ENCODE data around the gene KCMF1. TPM values are rescaled to one million over a fixed set of nuclear protein-coding genes. Genes with fewer than 3 reads are reported as not detected.

KCMF1 gene
- total and polyA plus RNA-seq, 10 of the 15 experiments (the other 5 are each of a cell fraction or from before 2014, with no cell fraction given) = 8.4 to 124 (median 43.0) TPM

DNA sequence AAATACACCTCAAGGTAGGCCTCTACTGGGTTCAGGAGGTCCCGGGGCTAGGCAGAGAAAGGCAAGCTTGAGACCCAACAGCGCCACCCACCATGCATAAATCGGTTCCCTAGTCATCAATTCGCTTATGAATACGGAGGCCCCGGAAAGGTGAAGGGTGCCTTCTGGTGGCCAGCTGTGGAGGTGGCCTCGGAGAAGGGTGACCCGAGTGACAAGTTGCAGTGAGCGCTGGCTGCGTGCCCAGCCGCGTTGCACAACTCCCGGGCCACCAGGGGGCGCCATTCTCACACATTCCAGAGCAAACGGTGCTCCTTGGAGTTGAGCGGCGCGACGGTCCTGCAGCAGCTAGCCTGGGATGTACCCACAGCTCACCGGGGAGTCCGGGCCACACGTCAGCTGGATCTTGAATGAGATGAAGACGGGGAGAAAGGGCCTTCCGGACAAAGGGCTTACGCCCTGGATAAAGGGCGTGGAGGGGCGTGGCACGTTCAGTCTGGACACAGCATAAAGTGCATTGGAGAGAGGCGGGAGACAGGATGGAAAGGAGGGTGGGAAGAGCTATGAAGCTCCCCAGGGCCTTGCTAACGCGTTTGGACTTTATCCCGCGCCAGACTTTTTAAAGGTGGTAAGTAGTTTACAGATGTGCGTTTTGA lies 45.1 kb upstream of the KCMF1 start:
- Histone ChIP-seq H3K9me3 (replicated peaks; ENCODE audit: control insufficient read depth, insufficient read depth, low read length) (no peaks in the 10 kb centered on the region), H3K4me3 (peak overlapping the region; percentile 71), H3K27me3 (replicated peaks in 1 of 2; ENCODE audit: control insufficient read depth in 2 of 2, insufficient read depth in 2 of 2, low read length in 1 of 2) (no peaks in the 10 kb centered on the region), H3K27ac (ENCODE audit: control insufficient read depth, insufficient read depth) (peak overlapping the region; percentile 80), H3K36me3 (ENCODE audit: control insufficient read depth in 2 of 2, insufficient read depth in 2 of 2, low read length in 1 of 2) (no peaks in the 10 kb centered on the region), H3K4me1 (ENCODE audit: control insufficient read depth, insufficient read depth, low read length) (peaks cover 25% of the 10 kb centered on the region), H2AFZ (ENCODE audit: control insufficient read depth, low read depth, low read length) (peak overlapping the region; percentile 93), H3K9ac (ENCODE audit: control insufficient read depth, insufficient read depth, low read length) (peak overlapping the region; percentile 74), H4K20me1 (ENCODE audit: control insufficient read depth, insufficient read depth) (no peaks in the 10 kb centered on the region), H3K79me2 (ENCODE audit: control insufficient read depth, insufficient read depth, low read length) (peaks cover 21% of the 10 kb centered on the region), H3K4me2 (ENCODE audit: control insufficient read depth, insufficient read depth) (peak overlapping the region; percentile 93)
- POLR2A ChIA-PET = interaction anchor here (0.7 to 3.9 kb wide), 20 partner anchors 8 to 613 kb away, joined by 3 to 49 read pairs (median 4); partner anchors contain the start of genes KCMF1, MAT2A, TMSB10 and TRABD2A
- 1% methylated on average over 34 of the region's 34 CpGs for WGBS (ENCODE audit: insufficient coverage, insufficient replicate concordance, low lambda C conversion rate, missing lambda C conversion rate)
- ATAC-seq (peak; percentile 82), DNase-seq (ENCODE audit: low read depth, low spot score) (peak; percentile 92), FAIRE-seq (peak; percentile 85)
- no TSS peak for BruUV-seq (replicated peaks)
- in situ Hi-C loops (cut with MboI) = loop anchor here (5.0 to 25.0 kb wide), 4 partner anchors 86 to 1511 kb away; partner anchors contain the start of gene KDM3A
- RAD21 ChIA-PET (ENCODE audit: unreplicated experiment) = interaction anchor here (0.6 to 4.5 kb wide), 64 partner anchors 8 to 903 kb away, joined by 3 to 141 read pairs (median 4); partner anchors contain the start of genes KCMF1, TMSB10 and TRABD2A
- SMC1A ChIA-PET (ENCODE audit: uncharacterized antibody, unreplicated experiment) = interaction anchor here (0.5 to 7.9 kb wide), 67 partner anchors 9 to 440 kb away, joined by 3 to 176 read pairs (median 5); partner anchors contain the start of genes KCMF1, TMSB10 and TRABD2A
- CTCF ChIA-PET = interaction anchor here (0.7 to 4.8 kb wide), 102 partner anchors 9 to 631 kb away, joined by 3 to 275 read pairs (median 5); partner anchors contain the start of genes ELMOD3, KCMF1, RETSAT and SUCLG1
- intact Hi-C loops (cut with micrococcal nuclease; ENCODE audit: unreplicated experiment) = loop anchor here (1.0 to 5.0 kb wide), 7 partner anchors 45 to 431 kb away; partner anchors contain the start of gene KCMF1
- no peak for TF ChIP-seq USF2 (IDR thresholded peaks at IDR 0.05; ENCODE audit: borderline replicate concordance, low read depth, low read length)
- TF ChIP-seq RELA (IDR thresholded peaks at IDR 0.05; ENCODE audit: borderline replicate concordance, partially characterized antibody) = peak; percentile 66
- TF ChIP-seq NRF1 (conservative IDR thresholded peaks at IDR 0.05; ENCODE audit: low read depth, low read length) = no peak
- no peak for TF ChIP-seq GABPA (IDR thresholded peaks at IDR 0.05; ENCODE audit: low read depth)
- TF ChIP-seq FOXM1 (IDR thresholded peaks at IDR 0.05; ENCODE audit: low read depth, low read length) = peak; percentile 14; the same call in 1 of the 2 replicates
- no peak; the same call in 1 of the 2 replicates for TF ChIP-seq HSF1 (IDR thresholded peaks at IDR 0.05; ENCODE audit: low read depth, low read length)
- TF ChIP-seq BRCA1 (IDR thresholded peaks at IDR 0.05; ENCODE audit: low read depth, low read length) = no peak
- TF ChIP-seq, protein P1, sequence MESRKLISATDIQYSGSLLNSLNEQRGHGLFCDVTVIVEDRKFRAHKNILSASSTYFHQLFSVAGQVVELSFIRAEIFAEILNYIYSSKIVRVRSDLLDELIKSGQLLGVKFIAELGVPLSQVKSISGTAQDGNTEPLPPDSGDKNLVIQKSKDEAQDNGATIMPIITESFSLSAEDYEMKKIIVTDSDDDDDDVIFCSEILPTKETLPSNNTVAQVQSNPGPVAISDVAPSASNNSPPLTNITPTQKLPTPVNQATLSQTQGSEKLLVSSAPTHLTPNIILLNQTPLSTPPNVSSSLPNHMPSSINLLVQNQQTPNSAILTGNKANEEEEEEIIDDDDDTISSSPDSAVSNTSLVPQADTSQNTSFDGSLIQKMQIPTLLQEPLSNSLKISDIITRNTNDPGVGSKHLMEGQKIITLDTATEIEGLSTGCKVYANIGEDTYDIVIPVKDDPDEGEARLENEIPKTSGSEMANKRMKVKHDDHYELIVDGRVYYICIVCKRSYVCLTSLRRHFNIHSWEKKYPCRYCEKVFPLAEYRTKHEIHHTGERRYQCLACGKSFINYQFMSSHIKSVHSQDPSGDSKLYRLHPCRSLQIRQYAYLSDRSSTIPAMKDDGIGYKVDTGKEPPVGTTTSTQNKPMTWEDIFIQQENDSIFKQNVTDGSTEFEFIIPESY (IDR thresholded peaks at IDR 0.05) = peak; percentile 11; the same call in 1 of the 2 replicates
- peak; percentile 80 for TF ChIP-seq GATAD2B (conservative IDR thresholded peaks at IDR 0.05; ENCODE audit: low read depth)
- TF ChIP-seq, protein P2, sequence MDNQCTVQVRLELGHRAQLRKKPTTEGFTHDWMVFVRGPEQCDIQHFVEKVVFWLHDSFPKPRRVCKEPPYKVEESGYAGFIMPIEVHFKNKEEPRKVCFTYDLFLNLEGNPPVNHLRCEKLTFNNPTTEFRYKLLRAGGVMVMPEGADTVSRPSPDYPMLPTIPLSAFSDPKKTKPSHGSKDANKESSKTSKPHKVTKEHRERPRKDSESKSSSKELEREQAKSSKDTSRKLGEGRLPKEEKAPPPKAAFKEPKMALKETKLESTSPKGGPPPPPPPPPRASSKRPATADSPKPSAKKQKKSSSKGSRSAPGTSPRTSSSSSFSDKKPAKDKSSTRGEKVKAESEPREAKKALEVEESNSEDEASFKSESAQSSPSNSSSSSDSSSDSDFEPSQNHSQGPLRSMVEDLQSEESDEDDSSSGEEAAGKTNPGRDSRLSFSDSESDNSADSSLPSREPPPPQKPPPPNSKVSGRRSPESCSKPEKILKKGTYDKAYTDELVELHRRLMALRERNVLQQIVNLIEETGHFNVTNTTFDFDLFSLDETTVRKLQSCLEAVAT (IDR thresholded peaks at IDR 0.05) = 0 out of 2 replicates have a peak, but pooled peaks have one; percentile 30
- TF ChIP-seq, protein P3, sequence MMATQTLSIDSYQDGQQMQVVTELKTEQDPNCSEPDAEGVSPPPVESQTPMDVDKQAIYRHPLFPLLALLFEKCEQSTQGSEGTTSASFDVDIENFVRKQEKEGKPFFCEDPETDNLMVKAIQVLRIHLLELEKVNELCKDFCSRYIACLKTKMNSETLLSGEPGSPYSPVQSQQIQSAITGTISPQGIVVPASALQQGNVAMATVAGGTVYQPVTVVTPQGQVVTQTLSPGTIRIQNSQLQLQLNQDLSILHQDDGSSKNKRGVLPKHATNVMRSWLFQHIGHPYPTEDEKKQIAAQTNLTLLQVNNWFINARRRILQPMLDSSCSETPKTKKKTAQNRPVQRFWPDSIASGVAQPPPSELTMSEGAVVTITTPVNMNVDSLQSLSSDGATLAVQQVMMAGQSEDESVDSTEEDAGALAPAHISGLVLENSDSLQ (IDR thresholded peaks at IDR 0.05) = peak; percentile 77
- TF ChIP-seq CREM (IDR thresholded peaks at IDR 0.05; ENCODE audit: low read depth) = peak; percentile 65
- peak; percentile 61; the same call in 1 of the 2 replicates for TF ChIP-seq PAX5 (IDR thresholded peaks at IDR 0.05; ENCODE audit: borderline replicate concordance, low read depth, low read length)
- no peak for TF ChIP-seq KDM1A (IDR thresholded peaks at IDR 0.05; ENCODE audit: borderline replicate concordance)
- 0 out of 2 replicates have a peak, but pooled peaks have one; percentile 51 for TF ChIP-seq BACH1 (IDR thresholded peaks at IDR 0.05; ENCODE audit: borderline replicate concordance)
- 0 out of 2 replicates have a peak, but pooled peaks have one; percentile 47 for TF ChIP-seq HDGF (IDR thresholded peaks at IDR 0.05)
